HG03095 (cell line): Measurements from ENCODE around the gene GPHN.

ENCODE experiments used
- ATAC-seq: cut with Tn5 transposase; IDR thresholded peaks from one replicate; pipeline ENCODE4 v1.9.1; 2021; ENCODE audit warnings: moderate library complexity; ENCODE audit not compliant: unreplicated experiment

GPHN gene

GRCh38 chr14:66596241-66596985 is 88.5 kb downstream of the GPHN start:
- ATAC-seq, result no peak

DNA sequence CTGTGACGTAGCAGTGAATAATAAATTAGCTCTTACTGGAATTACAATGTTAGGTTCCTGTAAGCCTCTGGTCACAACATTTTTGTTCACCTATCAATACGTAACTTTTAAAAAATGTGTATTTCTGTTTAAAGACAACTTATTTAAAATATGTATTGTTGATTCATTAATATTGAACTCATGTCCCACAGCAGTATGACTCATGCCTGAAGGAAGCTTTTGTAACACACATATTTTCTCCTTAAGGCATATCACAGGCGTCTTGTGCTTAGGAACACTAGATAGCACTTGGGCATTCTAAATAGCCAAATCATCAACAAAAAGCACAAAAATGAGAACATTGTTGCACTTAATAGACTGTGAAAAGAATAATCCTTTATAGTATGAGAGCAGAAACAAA is 92.5 kb downstream of the GPHN start:
- ATAC-seq, result no peak

DNA sequence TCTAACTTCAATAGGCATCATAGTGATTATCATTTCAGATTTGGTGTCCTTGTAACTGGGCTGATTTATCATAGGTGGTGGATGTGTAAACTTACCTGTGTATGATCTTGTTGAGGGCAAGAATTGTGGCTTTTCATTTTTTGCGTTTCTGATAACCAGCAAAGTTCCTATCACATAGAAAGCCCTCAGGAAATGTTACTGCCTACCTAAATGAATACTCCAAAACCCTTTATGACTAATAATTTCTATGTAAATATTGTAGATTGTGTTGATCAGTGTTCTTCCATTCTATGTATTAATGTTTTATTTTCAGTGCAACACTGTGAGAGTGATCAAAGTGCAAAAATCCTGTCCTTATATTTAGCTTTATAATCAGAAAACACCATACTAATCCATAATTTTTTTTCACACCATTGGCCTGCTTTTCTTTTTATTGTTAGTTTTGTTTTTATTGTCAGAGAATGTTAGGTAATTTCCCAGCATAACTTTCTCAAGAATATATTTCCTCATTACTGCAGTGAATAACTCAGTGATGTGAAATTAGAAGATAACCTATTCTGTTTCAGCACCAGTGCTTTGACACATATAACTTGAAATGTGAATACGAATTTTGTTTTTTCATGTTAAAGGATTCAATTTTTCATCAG is 94.1 kb downstream of the GPHN start:
- no peak for ATAC-seq

- ATAC-seq, result no peak
Measured at GRCh38 chr14:66603945-66604344, 96.0 kb downstream of the GPHN start.

DNA sequence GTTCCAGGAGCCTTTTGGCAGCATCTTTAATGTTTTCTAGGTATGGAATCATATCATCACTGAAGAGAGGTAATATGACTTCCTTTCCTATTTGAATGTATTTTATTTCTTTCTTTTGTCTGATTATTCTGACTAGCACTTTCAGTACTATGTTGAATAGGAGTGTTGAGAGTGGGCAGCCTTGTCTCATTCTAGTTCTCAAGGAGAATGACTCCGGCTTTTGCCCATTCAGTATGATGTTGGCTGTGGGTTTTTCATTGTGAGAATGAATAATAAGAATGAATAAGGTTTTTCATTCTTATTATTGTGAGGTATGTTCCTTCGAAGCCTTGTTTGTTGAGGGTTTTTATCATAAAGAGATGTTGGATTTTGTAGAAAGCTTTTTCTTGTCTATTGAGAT is 98.9 kb downstream of the GPHN start:
- ATAC-seq, result no peak

- ATAC-seq, result no peak
Measured at GRCh38 chr14:66610154-66610563, 102.2 kb downstream of the GPHN start.

GRCh38 chr14:66613344-66613743 is 105.4 kb downstream of the GPHN start:
- no peak for ATAC-seq

GRCh38 chr14:66619952-66620351 is 112.0 kb downstream of the GPHN start:
- no peak for ATAC-seq

GRCh38 chr14:66623838-66624237 is 115.9 kb downstream of the GPHN start:
- ATAC-seq, result no peak

DNA sequence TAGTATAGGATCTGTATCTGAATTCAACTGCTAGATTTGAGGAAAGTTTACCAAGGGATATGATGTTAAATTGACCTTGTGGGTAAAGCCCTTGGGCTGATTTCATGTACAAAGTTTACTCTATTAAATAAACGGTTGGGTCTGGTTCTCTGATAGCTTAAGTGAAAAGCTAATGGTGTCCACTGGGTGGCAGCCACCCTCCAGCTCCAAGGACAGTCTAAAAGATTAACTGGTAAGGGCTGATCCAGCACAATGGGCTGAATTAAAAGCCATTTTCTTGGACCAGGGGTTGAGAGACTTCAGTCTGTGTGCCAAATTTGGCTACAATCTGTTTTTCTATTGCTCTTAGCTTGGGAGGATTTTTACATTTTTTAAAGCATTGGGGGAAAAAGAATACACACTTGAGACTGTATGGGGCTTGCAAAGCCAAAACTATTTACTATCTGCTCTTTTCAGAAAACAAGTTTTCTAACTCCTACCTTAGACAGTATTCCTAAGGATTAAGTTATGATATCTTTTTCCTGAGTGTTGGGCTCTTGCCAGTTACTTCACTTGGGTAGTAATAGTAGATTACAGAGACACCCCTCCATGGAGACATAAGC is 116.5 kb downstream of the GPHN start:
- ATAC-seq, result no peak

- ATAC-seq, result no peak
Measured at GRCh38 chr14:66628636-66629035, 120.7 kb downstream of the GPHN start.

GRCh38 chr14:66629499-66629898 is 121.6 kb downstream of the GPHN start:
- no peak for ATAC-seq

DNA sequence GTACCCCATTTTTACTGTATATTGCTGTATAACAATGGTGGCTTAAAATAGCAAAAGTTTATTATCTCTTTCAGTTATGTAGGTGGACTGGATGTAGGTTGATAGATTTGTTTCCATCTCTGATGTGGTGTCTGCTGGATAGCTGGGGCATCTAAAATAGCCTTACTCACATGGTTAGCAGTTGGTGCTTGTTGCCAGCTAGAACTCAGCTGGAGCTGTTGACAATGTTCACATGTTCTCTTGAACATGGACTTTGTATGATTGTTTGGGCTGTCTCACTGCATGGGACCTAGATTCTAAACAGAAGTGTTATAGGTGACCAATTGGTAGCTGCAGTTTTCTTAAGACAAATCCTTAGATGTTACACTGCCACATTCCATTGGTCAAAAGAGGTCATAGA is 126.9 kb downstream of the GPHN start:
- no peak for ATAC-seq

DNA sequence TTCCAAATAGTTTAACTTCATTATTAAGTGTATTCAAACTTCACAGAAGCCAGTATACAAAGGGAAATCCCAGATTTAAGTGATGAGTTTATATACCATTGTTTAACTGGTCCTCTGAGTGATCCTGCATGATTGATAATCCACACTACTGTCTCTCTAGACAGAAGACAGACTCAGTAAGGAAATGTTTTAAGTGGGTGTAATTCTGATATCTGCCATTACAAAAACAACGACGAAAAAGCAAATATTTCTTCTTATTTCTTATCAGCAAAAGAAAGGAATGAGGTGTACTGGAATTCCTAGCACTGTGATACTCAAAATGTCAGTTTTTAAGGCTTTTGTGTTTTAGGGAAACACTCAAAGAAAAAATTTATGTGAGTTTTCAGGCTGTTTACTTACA is 127.5 kb downstream of the GPHN start:
- ATAC-seq, result no peak

DNA sequence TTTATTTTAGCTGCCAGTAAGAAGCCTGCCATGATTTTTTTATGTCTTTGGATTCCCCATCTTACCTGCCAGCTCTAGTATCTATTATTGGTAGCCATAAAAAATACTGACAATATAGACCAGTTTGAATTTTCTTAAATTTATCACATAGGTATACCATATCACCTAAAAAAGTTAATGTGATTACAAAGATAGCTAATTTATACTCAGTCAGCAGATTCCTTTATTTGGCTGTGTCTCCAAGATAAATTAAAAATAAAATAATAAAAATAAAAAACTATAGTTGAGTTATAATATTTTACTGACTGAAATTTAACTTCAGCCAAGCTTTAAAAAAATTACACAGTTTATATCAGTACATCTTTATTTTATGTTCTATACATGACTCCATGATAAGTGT is 128.3 kb downstream of the GPHN start:
- no peak for ATAC-seq

DNA sequence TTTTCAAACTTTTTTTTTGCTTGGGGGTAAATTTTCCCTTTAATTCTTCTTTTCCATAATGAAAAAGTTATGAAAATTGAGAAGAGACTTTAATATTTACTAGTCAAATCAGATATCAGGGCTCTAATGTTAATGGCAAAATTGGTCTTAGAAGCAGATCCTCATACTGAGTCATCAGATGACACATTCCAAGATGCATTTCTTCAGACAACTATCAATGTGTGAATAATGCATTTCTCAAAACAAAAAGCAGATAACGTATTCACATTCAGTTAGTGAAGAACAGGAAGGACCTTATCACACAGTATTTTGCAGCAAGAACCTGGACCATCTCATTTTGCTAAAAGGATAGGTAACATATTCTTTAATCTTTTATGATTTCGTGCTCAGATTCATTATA is 130.7 kb downstream of the GPHN start:
- ATAC-seq, result no peak

DNA sequence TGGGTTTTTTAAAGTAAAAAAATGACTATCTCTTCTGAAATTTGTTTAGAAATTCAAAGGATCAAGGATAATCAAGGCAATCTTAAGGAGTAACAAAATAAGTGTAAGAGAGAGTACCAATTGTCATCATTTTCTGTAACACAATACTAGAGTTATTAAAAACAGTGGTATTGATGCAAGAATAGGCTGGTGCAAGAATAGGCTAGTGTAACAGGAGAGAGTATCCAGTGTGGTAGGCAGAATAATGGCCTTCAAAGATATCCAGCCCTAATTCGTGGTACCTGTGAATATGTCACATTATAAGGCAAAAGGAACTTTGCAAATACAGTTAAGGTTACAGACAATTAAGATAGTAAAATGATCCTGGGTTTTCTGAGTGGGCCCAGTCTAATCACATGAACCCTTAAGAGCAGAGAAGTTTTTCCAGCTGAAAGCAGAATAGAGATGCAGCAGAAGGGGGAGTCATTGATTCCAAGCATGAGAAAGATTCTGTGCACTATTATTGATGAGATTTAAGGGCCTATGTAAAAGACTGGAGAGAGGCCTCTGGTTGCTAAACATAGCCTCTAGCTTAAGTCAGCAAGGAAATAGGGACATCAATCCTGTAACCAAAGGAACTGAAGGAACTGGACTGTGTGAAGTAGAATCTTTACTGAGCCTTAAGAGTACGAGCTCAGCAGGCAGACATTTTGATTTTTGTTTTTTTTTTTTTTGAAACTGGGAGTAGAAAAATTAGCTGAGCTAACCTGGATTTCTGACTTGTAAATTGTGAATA is 134.1 kb downstream of the GPHN start:
- ATAC-seq, result no peak

GRCh38 chr14:66643344-66643743 is 135.4 kb downstream of the GPHN start:
- no peak for ATAC-seq

GRCh38 chr14:66645716-66646115 is 137.8 kb downstream of the GPHN start:
- no peak for ATAC-seq

GRCh38 chr14:66649498-66649897 is 141.6 kb downstream of the GPHN start:
- peak; percentile 47 for ATAC-seq

GRCh38 chr14:66650491-66650911 is 142.6 kb downstream of the GPHN start:
- no peak for ATAC-seq
